GM12872 (cell line): ENCODE measurements around the gene CCDC102A.

ENCODE experiments used
- CTCF ChIP-seq: IDR thresholded peaks from 3 replicates; pipeline ENCODE4 v1.5.1; 2011; ENCODE audit warnings: low read depth, mild to moderate bottlenecking, low read length, moderate library complexity; ENCODE audit not compliant: insufficient read depth

CCDC102A gene

GRCh38 chr16:57479976-57480753, 56.2 kb downstream of the CCDC102A start:
- no peak for TF ChIP-seq CTCF

- no peak for TF ChIP-seq CTCF
These were observed 57.0 kb downstream of the CCDC102A start for GRCh38 chr16:57479205-57479975.

- no peak for TF ChIP-seq CTCF
These were observed 57.8 kb downstream of the CCDC102A start for GRCh38 chr16:57478396-57479204.

DNA sequence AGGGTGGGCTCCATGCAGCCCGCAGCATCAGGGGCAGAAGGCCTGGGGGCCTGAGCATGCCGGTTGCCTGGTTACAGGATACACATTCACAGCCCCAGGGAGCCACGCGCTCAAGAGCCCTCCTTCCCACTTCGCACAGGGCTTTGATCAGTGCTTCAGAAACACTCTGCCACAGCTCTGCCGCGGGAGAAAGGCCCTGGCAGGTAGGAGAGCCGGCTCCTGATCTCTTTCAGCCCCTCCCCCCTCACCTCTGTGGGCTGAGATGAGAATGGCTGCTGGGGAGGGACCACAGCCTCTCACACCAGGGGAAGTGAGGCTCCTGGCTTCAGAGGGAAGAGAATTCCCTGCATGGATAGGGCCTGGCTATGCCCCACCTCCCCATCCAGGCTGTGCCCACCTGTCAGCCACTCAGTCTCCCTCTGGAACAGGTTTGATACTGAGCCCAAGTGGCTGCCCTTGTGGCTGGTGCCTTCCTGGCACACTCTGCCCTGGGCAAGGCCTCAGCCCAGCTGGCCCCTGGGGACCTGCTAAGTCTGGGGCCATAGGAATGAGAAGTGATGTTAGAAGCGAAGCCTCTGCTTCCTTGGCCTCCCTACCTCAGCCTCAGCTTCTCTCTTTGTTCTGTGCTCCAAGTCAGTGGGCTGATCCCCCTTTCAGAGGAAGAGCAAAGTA, 58.7 kb downstream of the CCDC102A start:
- no peak for TF ChIP-seq CTCF

GRCh38 chr16:57476546-57477410, 59.6 kb downstream of the CCDC102A start:
- no peak for TF ChIP-seq CTCF

DNA sequence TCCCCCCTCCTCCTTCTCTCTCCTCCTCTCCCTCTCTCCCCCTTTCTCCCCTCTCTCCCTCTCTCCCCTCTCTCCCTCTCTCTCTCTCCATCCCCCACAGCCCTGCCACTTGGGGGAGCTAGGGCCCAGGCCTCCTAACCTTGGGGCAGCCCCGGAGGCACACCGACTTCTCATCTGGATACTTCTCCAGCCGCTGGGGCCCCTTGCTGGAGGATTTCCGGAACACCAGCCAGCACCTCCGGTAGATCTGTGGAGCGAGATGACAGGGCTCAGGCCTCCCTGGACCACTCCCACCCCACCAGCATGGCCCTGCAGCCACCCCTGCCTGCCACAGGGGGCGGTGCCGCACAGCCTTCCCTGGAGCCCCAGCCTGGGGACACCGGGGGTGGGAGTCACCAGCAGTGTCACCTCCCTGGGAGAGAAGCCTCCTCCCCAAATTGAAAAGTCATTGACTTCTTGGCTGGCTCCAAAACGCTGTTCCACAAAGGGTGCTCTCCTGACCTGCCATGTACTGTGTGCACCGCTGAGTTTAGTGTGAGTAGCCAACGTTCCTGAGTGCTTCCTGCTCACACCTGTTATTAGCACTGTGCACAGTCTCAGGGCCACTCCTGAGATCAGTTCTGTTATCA, 60.5 kb downstream of the CCDC102A start:
- TF ChIP-seq CTCF = peak; percentile 69
